Tibial nerve (tissue), 4 donors: Measurements from ENCODE around the gene PITPNM3.

Experiments
- EP300 ChIP-seq, 2 donors: sonication (generic); formaldehyde crosslinking; IDR thresholded peaks; one replicate each; pipeline ENCODE4 v1.6.1; 2017; ENCODE audit warnings: antibody characterized with exemption in 2 of 2, mild to moderate bottlenecking in 1 of 2
- TF ChIP-seq, protein P1 (sequence below), 5 experiments: fragments of 200-600 bp in 3 of 5; fragments of 450-650 bp in 2 of 5; sonication (generic) in 3 of 5; IDR thresholded peaks; one replicate each; pipeline ENCODE4 v1.5.1; 2016 to 2019; ENCODE audit warnings: antibody characterized with exemption in 5 of 5, mild to moderate bottlenecking in 3 of 5, moderate library complexity in 2 of 5

DNA sequence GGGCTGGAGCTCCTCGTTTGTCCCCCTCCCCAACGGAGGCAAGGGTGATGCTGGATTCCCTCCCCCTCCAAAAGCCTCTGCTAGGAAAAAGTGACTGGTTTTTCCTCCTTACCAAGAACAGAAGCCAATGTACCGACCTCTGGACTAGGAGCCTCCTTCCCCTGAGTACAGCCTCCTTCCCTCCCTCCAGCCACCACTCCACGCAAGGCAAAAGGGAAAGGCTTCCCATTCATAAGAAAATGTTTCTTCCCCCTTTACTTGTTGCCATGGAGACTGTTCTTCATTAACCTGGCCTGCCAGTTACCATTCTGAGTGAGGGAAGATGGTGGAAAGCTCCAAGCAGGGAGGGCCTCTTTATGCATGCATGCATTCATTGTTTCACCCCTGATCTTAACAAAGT, 116.4 kb downstream of the PITPNM3 start:
- TF ChIP-seq, protein P1, sequence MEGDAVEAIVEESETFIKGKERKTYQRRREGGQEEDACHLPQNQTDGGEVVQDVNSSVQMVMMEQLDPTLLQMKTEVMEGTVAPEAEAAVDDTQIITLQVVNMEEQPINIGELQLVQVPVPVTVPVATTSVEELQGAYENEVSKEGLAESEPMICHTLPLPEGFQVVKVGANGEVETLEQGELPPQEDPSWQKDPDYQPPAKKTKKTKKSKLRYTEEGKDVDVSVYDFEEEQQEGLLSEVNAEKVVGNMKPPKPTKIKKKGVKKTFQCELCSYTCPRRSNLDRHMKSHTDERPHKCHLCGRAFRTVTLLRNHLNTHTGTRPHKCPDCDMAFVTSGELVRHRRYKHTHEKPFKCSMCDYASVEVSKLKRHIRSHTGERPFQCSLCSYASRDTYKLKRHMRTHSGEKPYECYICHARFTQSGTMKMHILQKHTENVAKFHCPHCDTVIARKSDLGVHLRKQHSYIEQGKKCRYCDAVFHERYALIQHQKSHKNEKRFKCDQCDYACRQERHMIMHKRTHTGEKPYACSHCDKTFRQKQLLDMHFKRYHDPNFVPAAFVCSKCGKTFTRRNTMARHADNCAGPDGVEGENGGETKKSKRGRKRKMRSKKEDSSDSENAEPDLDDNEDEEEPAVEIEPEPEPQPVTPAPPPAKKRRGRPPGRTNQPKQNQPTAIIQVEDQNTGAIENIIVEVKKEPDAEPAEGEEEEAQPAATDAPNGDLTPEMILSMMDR (IDR thresholded peaks at IDR 0.05), result no peak
- TF ChIP-seq EP300 (IDR thresholded peaks at IDR 0.05), result no peak
